HG03064 (cell line): ENCODE results near the gene SECTM1.
"Not testable (repeated sequence)": the region's sequence is repeated elsewhere in the genome, so short reads cannot be mapped to it uniquely, and the experiment has no call there.

ENCODE experiments used
- ATAC-seq: cut with Tn5 transposase; IDR thresholded peaks from one replicate; pipeline ENCODE4 v1.9.1; 2021; ENCODE audit warnings: low read depth; ENCODE audit not compliant: unreplicated experiment

Gene SECTM1

GRCh38 chr17:82370471-82371332 is 37.1 kb upstream of the SECTM1 start:
- ATAC-seq = no peak

- no peak for ATAC-seq
Observed at GRCh38 chr17:82369211-82369610, 35.6 kb upstream of the SECTM1 start.

GRCh38 chr17:82367724-82368524 is 34.4 kb upstream of the SECTM1 start:
- no peak for ATAC-seq

GRCh38 chr17:82366749-82367148 is 33.2 kb upstream of the SECTM1 start:
- no peak for ATAC-seq

- no peak for ATAC-seq
Observed at GRCh38 chr17:82365606-82366295, 32.2 kb upstream of the SECTM1 start.

GRCh38 chr17:82361885-82362633 is 28.5 kb upstream of the SECTM1 start:
- no peak for ATAC-seq

- ATAC-seq = not testable (repeated sequence)
Observed at GRCh38 chr17:82359451-82360074, 26.0 kb upstream of the SECTM1 start.

- ATAC-seq = no peak
Observed at GRCh38 chr17:82358465-82359350, 25.1 kb upstream of the SECTM1 start, which contains the start of gene TEX19. TSS of gene TEX19 (plus strand) at chr17:82359247. CDS start at chr17:82362151, 2,904 bp downstream.

- ATAC-seq = no peak
Observed at GRCh38 chr17:82357394-82357793, 23.8 kb upstream of the SECTM1 start.

- ATAC-seq = no peak
Observed at GRCh38 chr17:82356845-82357355, 23.3 kb upstream of the SECTM1 start.

GRCh38 chr17:82355770-82356427 is 22.3 kb upstream of the SECTM1 start:
- no peak for ATAC-seq

- ATAC-seq = no peak
Observed at GRCh38 chr17:82354804-82355308, 21.3 kb upstream of the SECTM1 start.

- no peak for ATAC-seq
Observed at GRCh38 chr17:82353484-82353883, 19.9 kb upstream of the SECTM1 start.

GRCh38 chr17:82351713-82352488 is 18.3 kb upstream of the SECTM1 start:
- ATAC-seq = no peak

GRCh38 chr17:82351254-82351712 is 17.7 kb upstream of the SECTM1 start:
- ATAC-seq = no peak

GRCh38 chr17:82350182-82351030 is 16.8 kb upstream of the SECTM1 start:
- ATAC-seq = no peak
